Activated T-helper 1 cell treated with Interleukin-2 at 50 U/mL for 16 hours (primary cell): ENCODE results near the gene ALK.
"Not testable (repeated sequence)": the region's sequence is repeated elsewhere in the genome, so short reads cannot be mapped to it uniquely, and the experiment has no call there.

Experiments
- DNase-seq: peaks from one replicate; pipeline ENCODE4 v3.0.0-alpha.2; 2020; ENCODE audit warnings: low read depth

Gene ALK

GRCh38 chr2:29273685-29274611 lies 647.4 kb downstream of the ALK start:
- DNase-seq = no peak

GRCh38 chr2:29273004-29273684 lies 648.2 kb downstream of the ALK start:
- DNase-seq = no peak

- DNase-seq = no peak
Measured at GRCh38 chr2:29272311-29272710, 649.1 kb downstream of the ALK start.

DNA sequence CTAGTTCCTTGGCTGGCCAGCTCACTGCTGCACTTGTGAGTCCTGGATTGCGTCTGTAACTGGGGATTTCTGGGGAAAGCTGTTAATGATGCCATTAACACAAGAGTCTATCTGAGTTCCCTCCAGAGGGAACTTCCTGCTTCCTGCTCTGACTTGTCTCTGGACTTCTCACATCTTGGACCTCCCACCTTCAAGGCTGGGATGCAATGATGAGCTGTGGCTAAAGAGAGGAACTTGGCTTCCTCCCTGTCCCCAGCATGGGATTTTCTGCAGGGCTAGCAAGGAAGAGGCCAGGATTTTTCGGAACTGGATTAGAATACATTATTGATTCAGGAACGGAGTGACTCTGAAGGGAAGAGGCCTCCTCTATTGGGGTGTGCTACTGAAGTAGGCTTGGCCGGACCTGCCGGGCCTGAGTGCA lies 650.7 kb downstream of the ALK start:
- DNase-seq = no peak

GRCh38 chr2:29269765-29270109 lies 651.6 kb downstream of the ALK start:
- DNase-seq = no peak

DNA sequence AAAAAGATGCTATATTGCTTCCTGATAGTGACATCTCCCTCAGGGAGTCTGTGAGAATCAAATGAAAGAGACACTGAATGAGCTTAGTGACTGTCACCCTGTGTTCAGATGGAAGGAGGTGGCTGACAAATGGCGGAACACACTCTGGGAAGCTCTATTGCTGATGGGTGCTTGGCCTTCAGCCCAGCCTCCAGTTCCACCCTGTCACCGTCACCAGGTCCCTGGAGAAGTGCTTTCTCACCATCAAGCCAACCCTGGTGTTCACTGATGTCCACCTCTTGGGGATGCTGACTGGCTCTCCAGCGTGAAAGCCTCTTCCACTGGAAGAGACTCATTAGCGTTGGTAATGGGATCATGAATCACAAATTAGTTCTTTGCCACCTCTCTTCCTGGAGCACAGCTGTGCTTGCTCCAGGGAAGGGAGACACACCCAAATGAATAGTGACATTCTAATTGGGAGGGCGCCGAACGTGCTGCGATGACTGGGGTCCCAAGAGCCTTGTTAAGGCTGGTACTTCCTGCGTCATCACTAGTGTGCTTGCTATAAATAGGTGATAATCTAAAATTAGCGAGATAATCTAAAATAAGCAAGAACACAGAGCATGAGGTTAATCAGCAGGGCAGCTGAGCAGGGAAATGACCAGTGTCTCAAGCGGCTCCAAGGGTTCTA lies 652.2 kb downstream of the ALK start:
- no peak for DNase-seq

DNA sequence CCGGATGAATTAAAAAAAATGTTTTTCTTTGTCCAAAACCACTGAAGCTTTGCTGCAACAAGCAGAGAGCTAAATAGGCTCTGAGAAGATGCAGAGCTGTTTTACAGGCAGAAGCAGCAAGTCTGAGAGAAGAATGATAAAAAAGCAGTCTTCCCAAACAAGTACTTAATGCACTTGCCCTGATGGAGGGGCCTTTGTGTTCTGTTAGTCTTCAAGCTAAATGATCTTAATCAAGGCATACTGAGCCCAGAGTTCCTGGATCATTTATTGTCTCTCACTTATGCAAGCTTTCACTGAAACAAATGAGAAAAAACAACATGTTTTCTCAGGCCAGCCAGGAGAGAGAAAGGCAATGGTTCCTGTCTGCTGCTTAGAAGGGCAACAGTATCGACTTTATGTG lies 653.7 kb downstream of the ALK start:
- no peak for DNase-seq

DNA sequence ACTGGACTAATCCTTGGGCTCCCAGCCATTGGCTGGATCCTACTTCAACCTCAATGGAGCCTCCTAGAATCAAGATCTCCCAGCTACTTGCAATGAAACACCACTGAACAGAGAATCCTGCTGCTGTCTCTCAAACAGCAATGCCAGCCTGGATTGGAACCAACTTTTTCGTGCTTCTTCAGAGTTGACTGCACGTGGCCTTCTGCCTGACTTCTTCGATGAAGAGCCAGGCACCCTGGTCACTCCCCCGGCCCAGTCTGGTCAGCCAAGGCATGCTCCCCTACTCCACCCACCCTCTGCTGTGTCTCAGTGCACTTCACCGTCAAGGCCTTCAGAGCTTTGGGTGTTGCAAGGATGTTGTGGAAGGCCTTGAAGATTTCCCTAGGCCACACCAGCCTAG lies 657.5 kb downstream of the ALK start:
- DNase-seq = no peak

GRCh38 chr2:29262681-29263260 lies 658.6 kb downstream of the ALK start:
- no peak for DNase-seq

GRCh38 chr2:29261003-29261402 lies 660.4 kb downstream of the ALK start:
- DNase-seq = no peak

GRCh38 chr2:29260142-29260772 lies 661.1 kb downstream of the ALK start:
- no peak for DNase-seq

- DNase-seq = no peak
Measured at GRCh38 chr2:29259221-29259620, 662.2 kb downstream of the ALK start.

- no peak for DNase-seq
Measured at GRCh38 chr2:29255004-29255403, 666.4 kb downstream of the ALK start.

- DNase-seq = not testable (repeated sequence)
Measured at GRCh38 chr2:29253495-29254275, 667.7 kb downstream of the ALK start.

DNA sequence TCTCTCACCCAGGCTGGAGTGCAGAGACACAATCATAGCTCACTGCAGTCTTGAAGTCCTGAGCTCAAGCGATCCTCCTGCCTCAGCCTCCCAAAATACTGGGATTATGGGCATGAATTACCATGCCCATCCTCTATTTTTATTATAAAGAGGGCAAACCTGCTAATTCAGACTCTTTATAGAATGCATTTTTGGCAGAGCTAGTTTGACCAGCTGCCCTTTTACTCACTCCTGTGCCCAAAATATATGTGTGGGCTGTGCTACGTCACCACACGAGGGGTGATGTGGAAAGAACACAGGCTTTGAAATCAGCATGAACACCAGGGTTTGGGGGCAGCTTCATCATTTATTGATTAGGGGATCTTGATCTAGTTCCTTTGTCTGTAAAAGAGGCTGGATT lies 668.4 kb downstream of the ALK start:
- no peak for DNase-seq

- no peak for DNase-seq
Measured at GRCh38 chr2:29251406-29251805, 670.0 kb downstream of the ALK start.

GRCh38 chr2:29250977-29251376 lies 670.4 kb downstream of the ALK start:
- DNase-seq = no peak

- DNase-seq = no peak
Measured at GRCh38 chr2:29249666-29250253, 671.6 kb downstream of the ALK start.

DNA sequence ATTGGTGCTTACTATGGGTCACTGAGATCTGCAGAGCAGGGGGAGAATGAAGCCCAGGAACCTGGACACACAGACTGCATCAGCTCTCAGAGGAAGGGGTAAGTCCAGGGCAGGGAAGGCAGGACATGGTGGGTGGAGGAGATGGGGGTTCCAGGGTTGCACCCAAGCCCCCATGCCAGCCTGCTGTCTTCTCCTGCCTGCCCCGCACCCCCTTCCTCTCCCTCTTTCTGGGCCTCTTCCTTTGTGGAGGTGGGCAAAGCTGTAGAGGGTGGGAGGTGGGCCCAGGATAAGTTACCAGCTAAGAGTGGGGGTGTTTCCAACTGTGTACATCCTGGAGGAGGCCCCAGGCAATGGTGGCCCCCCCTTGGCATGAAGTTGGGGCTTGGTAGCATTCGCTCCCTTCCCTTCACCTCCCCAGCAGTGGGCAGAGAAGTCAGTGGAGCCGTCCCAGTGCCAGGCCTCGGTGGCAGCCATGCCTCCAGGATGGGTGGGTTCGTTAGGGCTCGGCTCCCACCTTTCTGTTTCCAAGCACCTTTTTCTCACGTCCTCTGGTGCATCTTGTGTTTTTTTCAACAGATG lies 674.0 kb downstream of the ALK start:
- no peak for DNase-seq
